GM23248 (cell line): ENCODE data around the gene RAB22A. TPM values are rescaled to one million over a fixed set of nuclear protein-coding genes. Genes with fewer than 3 reads are reported as not detected.

Experiments
- DNase-seq: peaks from one replicate; pipeline ENCODE4 v3.0.0-alpha.2; 2015
- H2AFZ ChIP-seq: fragments of 200-600 bp; sonication (generic); 2 replicates; pipeline ENCODE4 v1.6.1; 2016; ENCODE audit warnings: antibody characterized with exemption
- H3F3A ChIP-seq: fragments of 200-600 bp; sonication (generic); 2 replicates; pipeline ENCODE4 v1.6.1; 2016; ENCODE audit warnings: mild to moderate bottlenecking, antibody characterized with exemption, mixed run types; ENCODE audit not compliant: insufficient read depth
- H3K27ac ChIP-seq: fragments of 200-600 bp; sonication (generic); 2 replicates; pipeline ENCODE4 v1.5.1; 2016; ENCODE audit warnings: mild to moderate bottlenecking
- H3K27me3 ChIP-seq: fragments of 200-600 bp; sonication (generic); replicated peaks from 2 replicates; pipeline ENCODE4 v1.6.1; 2016; ENCODE audit warnings: mild to moderate bottlenecking; ENCODE audit not compliant: insufficient read depth
- H3K36me3 ChIP-seq: fragments of 200-600 bp; sonication (generic); 2 replicates; pipeline ENCODE4 v1.6.1; 2016; ENCODE audit warnings: low read depth, mild to moderate bottlenecking
- H3K4me1 ChIP-seq: fragments of 200-600 bp; sonication (generic); 2 replicates; pipeline ENCODE4 v1.6.1; 2016; ENCODE audit warnings: mild to moderate bottlenecking; ENCODE audit not compliant: insufficient read depth
- H3K4me2 ChIP-seq: fragments of 200-600 bp; sonication (generic); one replicate; pipeline ENCODE4 v1.6.1; 2016; ENCODE audit warnings: mild to moderate bottlenecking; ENCODE audit not compliant: unreplicated experiment
- H3K4me3 ChIP-seq: fragments of 200-600 bp; sonication (generic); 2 replicates; pipeline ENCODE4 v1.5.1; 2016; ENCODE audit warnings: mild to moderate bottlenecking
- H3K79me2 ChIP-seq: fragments of 200-600 bp; sonication (generic); 2 replicates; pipeline ENCODE4 v1.6.1; 2016; ENCODE audit warnings: mild to moderate bottlenecking; ENCODE audit not compliant: insufficient read depth
- H3K9ac ChIP-seq: fragments of 200-600 bp; sonication (generic); 2 replicates; pipeline ENCODE4 v1.6.1; 2016; ENCODE audit warnings: mild to moderate bottlenecking
- H3K9me2 ChIP-seq: fragments of 200-600 bp; sonication (generic); 2 replicates; pipeline ENCODE4 v1.6.1; 2016; ENCODE audit warnings: mixed run types, mild to moderate bottlenecking, moderate library complexity; ENCODE audit not compliant: insufficient read depth
- H3K9me3 ChIP-seq: fragments of 200-600 bp; sonication (generic); one replicate; pipeline ENCODE4 v1.6.1; 2017; ENCODE audit warnings: low read depth
- H4K20me1 ChIP-seq: fragments of 200-600 bp; sonication (generic); 2 replicates; pipeline ENCODE4 v1.6.0; 2016; ENCODE audit not compliant: insufficient read depth
- EZH2 ChIP-seq: fragments of 200-600 bp; sonication (generic); IDR thresholded peaks from 2 replicates; pipeline ENCODE4 v1.6.1; 2018; ENCODE audit warnings: antibody characterized with exemption, mild to moderate bottlenecking; ENCODE audit not compliant: insufficient read depth, poor library complexity, severe bottlenecking
- EZH2phosphoT487 ChIP-seq: fragments of 200-600 bp; sonication (generic); IDR thresholded peaks from 2 replicates; pipeline ENCODE4 v1.6.1; 2018; ENCODE audit warnings: antibody characterized with exemption, moderate library complexity, mild to moderate bottlenecking, low read depth; ENCODE audit not compliant: insufficient read depth
- WGBS, 2 experiments: methylation state at CpG; one replicate each; pipeline ENCODE4 v1.1.6; 2015 to 2017; ENCODE audit warnings: low lambda C conversion rate in 2 of 2, low coverage in 1 of 2; ENCODE audit errors: missing lambda C conversion rate in 2 of 2; 5-methylcytosine and 5-hydroxymethylcytosine counted together
- in situ Hi-C: fragments of 300-500 bp; cut with MboI; formaldehyde crosslinking; loops from 2 replicates; pipeline ENCODE4 v1.15.0; 2020
- polyA plus RNA-seq: library from polyadenylated mRNA; unstranded; fragments of >200 nt; fragmentation: Nextera tagmentation; extraction: Ambion mirVana; gene quantifications from 2 replicates; pipeline ENCODE4 v1.2.1, GENCODE V29; 2016
- total RNA-seq: library from RNA; depleted of rRNA; stranded (reverse); fragments of >200 nt; shearing (Covaris generic); gene quantifications from 2 replicates; pipeline ENCODE4 v1.2.3, GENCODE V29; 2014

The RAB22A gene
- total and polyA plus RNA-seq, 2 experiments from 2014 or later: 21.2 to 21.3 TPM

GRCh38 chr20:58287638-58288037 lies 21.9 kb upstream of the RAB22A start:
- H2AFZ ChIP-seq: no peak overlapping the region
- 96 to 100% methylated on average over 3 of the region's 3 CpGs for WGBS, 2 experiments
- no peak overlapping the region for H3K4me2 ChIP-seq
- H3K36me3 ChIP-seq: no peaks in the 10 kb centered on the region
- no peak overlapping the region for H3K4me3 ChIP-seq
- H3K79me2 ChIP-seq: peaks cover 59% of the 10 kb centered on the region
- H3K27me3 ChIP-seq: no peaks in the 10 kb centered on the region
- no peaks in the 10 kb centered on the region for H3K9me3 ChIP-seq
- TF ChIP-seq EZH2 (no peak), EZH2phosphoT487 (no peak)
- no peaks in the 10 kb centered on the region for H3K4me1 ChIP-seq
- DNase-seq: no peak
- no peaks in the 10 kb centered on the region for H4K20me1 ChIP-seq
- no peaks in the 10 kb centered on the region for H3K9me2 ChIP-seq
- no peak overlapping the region for H3K27ac ChIP-seq
- no peak overlapping the region for H3K9ac ChIP-seq
- H3F3A ChIP-seq: no peaks in the 10 kb centered on the region
- in situ Hi-C loops: no loop called here

GRCh38 chr20:58289143-58289542 lies 20.4 kb upstream of the RAB22A start:
- Histone ChIP-seq H3K27ac (no peak overlapping the region), H3K79me2 (peaks cover 61% of the 10 kb centered on the region), H3K9ac (no peak overlapping the region), H3K9me2 (no peaks in the 10 kb centered on the region), H3K27me3 (no peaks in the 10 kb centered on the region), H4K20me1 (no peaks in the 10 kb centered on the region), H2AFZ (no peak overlapping the region), H3K4me3 (no peak overlapping the region), H3K4me1 (no peaks in the 10 kb centered on the region), H3K4me2 (no peak overlapping the region), H3F3A (no peaks in the 10 kb centered on the region), H3K36me3 (no peaks in the 10 kb centered on the region), H3K9me3 (no peaks in the 10 kb centered on the region)
- 98 to 100% methylated on average over 2 of the region's 2 CpGs for WGBS, 2 experiments
- DNase-seq: no peak
- in situ Hi-C loops: no loop called here
- TF ChIP-seq EZH2phosphoT487 (no peak), EZH2 (no peak)

GRCh38 chr20:58293453-58293852 lies 16.1 kb upstream of the RAB22A start:
- no peak overlapping the region for H3K9ac ChIP-seq
- no peak overlapping the region for H3K4me2 ChIP-seq
- no peaks in the 10 kb centered on the region for H3K4me1 ChIP-seq
- peaks cover 91% of the 10 kb centered on the region for H3K79me2 ChIP-seq
- no peak for TF ChIP-seq EZH2phosphoT487
- no peak for TF ChIP-seq EZH2
- H3K9me2 ChIP-seq: no peaks in the 10 kb centered on the region
- no peaks in the 10 kb centered on the region for H4K20me1 ChIP-seq
- 95 to 96% methylated on average over 2 of the region's 2 CpGs for WGBS, 2 experiments
- no peaks in the 10 kb centered on the region for H3K9me3 ChIP-seq
- H3K27ac ChIP-seq: no peak overlapping the region
- H3K27me3 ChIP-seq: no peaks in the 10 kb centered on the region
- H2AFZ ChIP-seq: no peak overlapping the region
- H3K36me3 ChIP-seq: no peaks in the 10 kb centered on the region
- no peak for DNase-seq
- H3F3A ChIP-seq: no peaks in the 10 kb centered on the region
- in situ Hi-C loops: no loop called here
- no peak overlapping the region for H3K4me3 ChIP-seq

- in situ Hi-C loops: no loop called here
- H3K36me3 ChIP-seq: no peaks in the 10 kb centered on the region
- peaks cover 83% of the 10 kb centered on the region for H3K79me2 ChIP-seq
- no peak overlapping the region for H3K9ac ChIP-seq
- H3K9me2 ChIP-seq: no peaks in the 10 kb centered on the region
- H3K27ac ChIP-seq: no peak overlapping the region
- no peaks in the 10 kb centered on the region for H3K27me3 ChIP-seq
- H3K4me2 ChIP-seq: no peak overlapping the region
- H3K9me3 ChIP-seq: no peaks in the 10 kb centered on the region
- no peaks in the 10 kb centered on the region for H4K20me1 ChIP-seq
- no peaks in the 10 kb centered on the region for H3F3A ChIP-seq
- WGBS, 2 experiments: 82% methylated on average over 13 of the region's 13 CpGs
- no peak overlapping the region for H3K4me3 ChIP-seq
- TF ChIP-seq EZH2 (no peak), EZH2phosphoT487 (no peak)
- H3K4me1 ChIP-seq: no peaks in the 10 kb centered on the region
- no peak overlapping the region for H2AFZ ChIP-seq
- no peak for DNase-seq
Measured at GRCh38 chr20:58294497-58295455, 14.7 kb upstream of the RAB22A start.
